Pons (tissue), 1 donor: ENCODE measurements around the gene FGD1.

Experiments
- DNase-seq: peaks from one replicate; pipeline ENCODE4 v3.0.0-alpha.2; 2016; ENCODE audit warnings: low spot score

FGD1 gene

GRCh38 chrX:54397113-54397512, 98.9 kb downstream of the FGD1 start:
- no peak for DNase-seq
